ENCODE data around the gene RTCB.
A peak's percentile ranks its signal among the peaks of the same experiment; 100 is the strongest.

Gene RTCB

GRCh38 chr22:32404021-32404420, 8.0 kb downstream of the RTCB start:
- TF ChIP-seq PAX5 (IDR thresholded peaks at IDR 0.05; ENCODE audit: insufficient read depth, low read length, severe bottlenecking) (no peak), TAF1 (IDR thresholded peaks at IDR 0.05; ENCODE audit: low read depth, low read length) (no peak), SPI1 (IDR thresholded peaks at IDR 0.05; ENCODE audit: low read depth, low read length) (no peak), POLR2AphosphoS5 (IDR thresholded peaks at IDR 0.05; ENCODE audit: low read depth, low read length) (0 out of 2 replicates have a peak, but pooled peaks have one; percentile 19)
- DNase-seq (ENCODE audit: insufficient read length, low spot score): no peak
- FAIRE-seq: no peak

GRCh38 chr22:32401486-32401885, 10.6 kb downstream of the RTCB start:
- TF ChIP-seq POU2F2 (IDR thresholded peaks at IDR 0.05; ENCODE audit: low read depth, low read length): no peak
- TF ChIP-seq PAX5 (IDR thresholded peaks at IDR 0.05; ENCODE audit: insufficient read depth, low read length, severe bottlenecking): no peak
- no peak for DNase-seq (ENCODE audit: insufficient read length, low spot score)
- no peak for FAIRE-seq

DNA sequence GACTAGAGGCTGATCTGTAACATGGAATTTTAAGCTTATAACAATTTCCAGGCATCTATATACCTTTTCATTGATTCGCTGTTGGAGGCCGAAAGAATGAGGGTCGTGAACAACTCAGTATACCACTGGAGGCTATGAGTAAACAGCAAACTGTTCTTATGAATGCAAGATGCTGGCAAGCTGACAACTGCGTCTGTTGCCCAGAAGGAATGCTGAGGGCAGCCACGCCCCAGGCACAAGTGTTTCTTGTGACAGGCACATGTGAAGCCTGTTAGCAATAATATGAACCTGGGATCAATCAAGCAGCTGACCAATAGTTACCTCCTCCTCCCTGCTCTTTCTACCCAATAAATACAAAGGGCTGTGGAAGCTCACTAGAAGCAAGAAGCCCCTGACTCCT, 15.3 kb downstream of the RTCB start:
- DNase-seq (ENCODE audit: insufficient read length, low spot score): no peak
- TF ChIP-seq POLR2AphosphoS5 (IDR thresholded peaks at IDR 0.05; ENCODE audit: low read depth, low read length): no peak
- no peak for TF ChIP-seq POU2F2 (IDR thresholded peaks at IDR 0.05; ENCODE audit: low read depth, low read length)
- no peak for TF ChIP-seq POLR2A (IDR thresholded peaks at IDR 0.05; ENCODE audit: low read depth, low read length)
- no peak for TF ChIP-seq PAX5 (IDR thresholded peaks at IDR 0.05; ENCODE audit: insufficient read depth, low read length, severe bottlenecking)
- TF ChIP-seq SPI1 (IDR thresholded peaks at IDR 0.05; ENCODE audit: low read depth, low read length): no peak
- no peak for TF ChIP-seq TAF1 (IDR thresholded peaks at IDR 0.05; ENCODE audit: low read depth, low read length)
- no peak for FAIRE-seq

- DNase-seq (ENCODE audit: insufficient read length, low spot score) (no peak), FAIRE-seq (no peak)
- TF ChIP-seq POLR2A (IDR thresholded peaks at IDR 0.05; ENCODE audit: low read depth, low read length): no peak
- TF ChIP-seq POU2F2 (IDR thresholded peaks at IDR 0.05; ENCODE audit: low read depth, low read length): no peak
- TF ChIP-seq SPI1 (IDR thresholded peaks at IDR 0.05; ENCODE audit: low read depth, low read length): no peak
- TF ChIP-seq PAX5 (IDR thresholded peaks at IDR 0.05; ENCODE audit: insufficient read depth, low read length, severe bottlenecking): no peak
- no peak for TF ChIP-seq TAF1 (IDR thresholded peaks at IDR 0.05; ENCODE audit: low read depth, low read length)
- TF ChIP-seq POLR2AphosphoS5 (IDR thresholded peaks at IDR 0.05; ENCODE audit: low read depth, low read length): no peak
These were observed 15.8 kb downstream of the RTCB start for GRCh38 chr22:32396255-32396654.

GRCh38 chr22:32395107-32395506, 16.9 kb downstream of the RTCB start:
- no peak for FAIRE-seq
- TF ChIP-seq POLR2AphosphoS5 (IDR thresholded peaks at IDR 0.05; ENCODE audit: low read depth, low read length) (no peak), POU2F2 (IDR thresholded peaks at IDR 0.05; ENCODE audit: low read depth, low read length) (no peak), PAX5 (IDR thresholded peaks at IDR 0.05; ENCODE audit: insufficient read depth, low read length, severe bottlenecking) (no peak), POLR2A (IDR thresholded peaks at IDR 0.05; ENCODE audit: low read depth, low read length) (no peak), TAF1 (IDR thresholded peaks at IDR 0.05; ENCODE audit: low read depth, low read length) (no peak), SPI1 (IDR thresholded peaks at IDR 0.05; ENCODE audit: low read depth, low read length) (no peak)

DNA sequence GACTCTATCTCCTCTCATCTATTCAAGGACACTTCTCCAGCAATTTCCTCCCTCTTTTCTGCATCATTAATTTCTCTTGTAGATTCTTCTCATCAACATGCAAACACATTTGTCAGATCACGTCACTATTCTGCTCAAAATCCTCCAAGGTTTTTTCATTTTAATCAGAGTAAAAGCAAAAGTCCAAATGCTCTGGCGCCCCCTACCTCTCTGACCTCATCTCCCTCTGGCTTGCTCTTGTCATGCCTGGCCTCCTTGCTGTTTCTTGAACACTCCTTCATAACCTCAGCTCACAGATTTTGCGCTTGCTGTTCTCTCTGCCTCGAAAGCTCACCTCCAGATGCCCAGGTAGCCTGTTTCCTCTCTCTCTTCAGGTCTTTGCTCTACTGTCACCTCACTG, 22.4 kb downstream of the RTCB start:
- DNase-seq (ENCODE audit: insufficient read length, low spot score) (no peak), FAIRE-seq (no peak)
- no peak for TF ChIP-seq TAF1 (IDR thresholded peaks at IDR 0.05; ENCODE audit: low read depth, low read length)
- TF ChIP-seq POU2F2 (IDR thresholded peaks at IDR 0.05; ENCODE audit: low read depth, low read length): no peak
- TF ChIP-seq POLR2A (IDR thresholded peaks at IDR 0.05; ENCODE audit: low read depth, low read length): no peak
- no peak for TF ChIP-seq PAX5 (IDR thresholded peaks at IDR 0.05; ENCODE audit: insufficient read depth, low read length, severe bottlenecking)
- TF ChIP-seq SPI1 (IDR thresholded peaks at IDR 0.05; ENCODE audit: low read depth, low read length): no peak
- no peak for TF ChIP-seq POLR2AphosphoS5 (IDR thresholded peaks at IDR 0.05; ENCODE audit: low read depth, low read length)

More at GRCh38 chr22:32395107-32395506, 16.9 kb downstream of the RTCB start:
- no peak for DNase-seq (ENCODE audit: insufficient read length, low spot score)

DNA sequence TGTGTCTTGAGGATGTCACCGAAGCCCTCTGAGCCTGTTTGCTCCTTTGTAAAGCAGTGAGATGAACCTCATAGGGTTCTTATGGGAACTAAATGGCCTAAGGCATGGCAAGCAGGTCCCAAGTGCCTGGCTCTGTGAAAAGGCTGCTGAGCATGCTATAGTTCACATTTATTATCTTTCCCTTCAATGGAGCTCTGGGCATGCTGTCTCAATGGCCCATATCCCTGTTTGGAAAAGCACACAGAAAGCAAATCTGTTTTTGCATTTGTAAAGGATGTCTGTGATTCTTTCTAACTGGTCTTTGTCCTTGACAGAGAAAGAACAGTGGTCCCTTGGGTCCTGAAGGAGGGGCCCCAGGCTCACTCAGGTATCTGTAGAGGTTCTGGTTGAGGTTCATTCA, 26.4 kb downstream of the RTCB start:
- TF ChIP-seq TAF1 (IDR thresholded peaks at IDR 0.05; ENCODE audit: low read depth, low read length): no peak
- no peak for TF ChIP-seq POU2F2 (IDR thresholded peaks at IDR 0.05; ENCODE audit: low read depth, low read length)
- no peak for TF ChIP-seq PAX5 (IDR thresholded peaks at IDR 0.05; ENCODE audit: insufficient read depth, low read length, severe bottlenecking)
- TF ChIP-seq SPI1 (IDR thresholded peaks at IDR 0.05; ENCODE audit: low read depth, low read length): no peak
- no peak for TF ChIP-seq POLR2A (IDR thresholded peaks at IDR 0.05; ENCODE audit: low read depth, low read length)
- no peak; the same call in 1 of the 2 replicates for TF ChIP-seq POLR2AphosphoS5 (IDR thresholded peaks at IDR 0.05; ENCODE audit: low read depth, low read length)
- DNase-seq (ENCODE audit: insufficient read length, low spot score) (no peak), FAIRE-seq (no peak)

- FAIRE-seq (no peak), DNase-seq (ENCODE audit: insufficient read length, low spot score) (no peak)
- TF ChIP-seq POLR2AphosphoS5 (IDR thresholded peaks at IDR 0.05; ENCODE audit: low read depth, low read length) (no peak), PAX5 (IDR thresholded peaks at IDR 0.05; ENCODE audit: insufficient read depth, low read length, severe bottlenecking) (no peak), POLR2A (IDR thresholded peaks at IDR 0.05; ENCODE audit: low read depth, low read length) (no peak), POU2F2 (IDR thresholded peaks at IDR 0.05; ENCODE audit: low read depth, low read length) (no peak), SPI1 (IDR thresholded peaks at IDR 0.05; ENCODE audit: low read depth, low read length) (no peak), TAF1 (IDR thresholded peaks at IDR 0.05; ENCODE audit: low read depth, low read length) (no peak)
These were observed 31.1 kb downstream of the RTCB start for GRCh38 chr22:32380991-32381390.

GRCh38 chr22:32378707-32379272, 33.3 kb downstream of the RTCB start:
- TF ChIP-seq POLR2AphosphoS5 (IDR thresholded peaks at IDR 0.05; ENCODE audit: low read depth, low read length) (no peak), POLR2A (IDR thresholded peaks at IDR 0.05; ENCODE audit: low read depth, low read length) (no peak), SPI1 (IDR thresholded peaks at IDR 0.05; ENCODE audit: low read depth, low read length) (no peak), PAX5 (IDR thresholded peaks at IDR 0.05; ENCODE audit: insufficient read depth, low read length, severe bottlenecking) (no peak), POU2F2 (IDR thresholded peaks at IDR 0.05; ENCODE audit: low read depth, low read length) (no peak), TAF1 (IDR thresholded peaks at IDR 0.05; ENCODE audit: low read depth, low read length) (no peak)
- DNase-seq (ENCODE audit: insufficient read length, low spot score) (no peak), FAIRE-seq (no peak)

DNA sequence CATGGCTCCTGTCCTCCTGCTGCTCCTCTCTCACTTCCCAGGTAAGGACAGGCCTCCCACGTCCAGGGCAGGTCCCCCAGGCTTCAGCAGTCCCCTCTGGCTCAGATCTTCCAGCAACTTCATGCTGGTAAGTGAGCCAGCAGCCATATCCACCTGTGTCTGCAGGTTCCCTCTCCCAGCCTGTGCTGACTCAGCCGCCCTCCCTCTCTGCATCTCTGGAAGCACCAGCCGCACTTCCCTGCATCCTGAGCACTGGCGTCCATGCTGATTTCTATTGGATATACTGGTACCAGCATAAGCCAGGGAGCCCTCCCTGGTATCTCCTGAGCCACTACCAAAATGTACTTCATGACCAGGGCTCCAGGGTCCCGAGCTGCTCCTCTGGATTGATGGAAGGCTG, 35.4 kb downstream of the RTCB start:
- FAIRE-seq (no peak), DNase-seq (ENCODE audit: insufficient read length, low spot score) (no peak)
- TF ChIP-seq POLR2A (IDR thresholded peaks at IDR 0.05; ENCODE audit: low read depth, low read length): no peak
- TF ChIP-seq SPI1 (IDR thresholded peaks at IDR 0.05; ENCODE audit: low read depth, low read length): no peak
- no peak for TF ChIP-seq POLR2AphosphoS5 (IDR thresholded peaks at IDR 0.05; ENCODE audit: low read depth, low read length)
- TF ChIP-seq TAF1 (IDR thresholded peaks at IDR 0.05; ENCODE audit: low read depth, low read length): no peak
- TF ChIP-seq POU2F2 (IDR thresholded peaks at IDR 0.05; ENCODE audit: low read depth, low read length): no peak
- TF ChIP-seq PAX5 (IDR thresholded peaks at IDR 0.05; ENCODE audit: insufficient read depth, low read length, severe bottlenecking): no peak

Measured in GM12891 (cell line).